Muscle of leg (tissue), 16 donors: ENCODE results near the gene PDZRN3. TPM values are rescaled to one million over a fixed set of nuclear protein-coding genes. Genes with fewer than 3 reads are reported as not detected.

Experiments used
- DNase-seq: peaks from one replicate; pipeline ENCODE4 v3.0.0; 2013
- H3K27ac ChIP-seq: one replicate; pipeline ENCODE4 v1.5.1; 2013; ENCODE audit warnings: mild to moderate bottlenecking, low read length, control low read depth
- H3K27me3 ChIP-seq: one replicate; pipeline ENCODE4 v1.6.1; 2013; ENCODE audit warnings: low read length; ENCODE audit not compliant: control insufficient read depth, insufficient read depth
- H3K36me3 ChIP-seq: one replicate; pipeline ENCODE4 v1.6.1; 2013; ENCODE audit warnings: low read length; ENCODE audit not compliant: control insufficient read depth, insufficient read depth
- H3K4me1 ChIP-seq: one replicate; pipeline ENCODE4 v1.6.1; 2013; ENCODE audit warnings: low read length; ENCODE audit not compliant: control insufficient read depth, insufficient read depth
- H3K4me3 ChIP-seq: one replicate; pipeline ENCODE4 v1.5.1; 2013; ENCODE audit warnings: low read length, control low read depth
- H3K9me3 ChIP-seq: replicated peaks from 2 replicates; pipeline ENCODE4 v1.6.1; 2013; ENCODE audit warnings: low read depth, low read length; ENCODE audit not compliant: control insufficient read depth
- WGBS: methylation state at CpG from one replicate; pipeline ENCODE4 v1.1.5; 2013; ENCODE audit warnings: missing lambda C conversion rate; ENCODE audit not compliant: insufficient coverage; 5-methylcytosine and 5-hydroxymethylcytosine counted together
- long read RNA-seq, 11 donors: transcript quantifications; one replicate each; lab custom pipeline, GENCODE V29; 2026
- polyA plus RNA-seq, 8 donors: library from polyadenylated mRNA; unstranded; fragments of 120-200 nt; gene quantifications; one replicate each; pipeline versions ENCODE4 v1.2.1 to v1.2.3, GENCODE V29; 2013; ENCODE audit warnings: inconsistent platforms in 1 of 8, low replicate concordance in 1 of 8; ENCODE audit not compliant: insufficient read length in 8 of 8, insufficient read depth in 1 of 8
- total RNA-seq: library from RNA; stranded (reverse); fragments of 120-200 nt; gene quantifications from one replicate; pipeline ENCODE4 v1.2.4, GENCODE V29; 2013

PDZRN3 gene
- total RNA-seq: 57.1 TPM
- polyA plus RNA-seq: 10 to 100 TPM; 65.3 to 96.4 (median 81.4) TPM
- long read RNA-seq, donor 1, full-length matches to known transcripts: 4 of 4 reads
- long read RNA-seq, donor 1, partial matches to known transcripts: 0 of 4 reads
- long read RNA-seq, donor 1, other reads (novel, unspliced or antisense): 0 of 4 reads
- long read RNA-seq, donor 2: 0 reads
- long read RNA-seq, donor 3, full-length matches to known transcripts: 30 of 36 reads
- long read RNA-seq, donor 3, partial matches to known transcripts: 6 of 36 reads
- long read RNA-seq, donor 3, other reads (novel, unspliced or antisense): 0 of 36 reads
- long read RNA-seq, donor 4, full-length matches to known transcripts: 12 of 17 reads
- long read RNA-seq, donor 4, partial matches to known transcripts: 5 of 17 reads
- long read RNA-seq, donor 4, other reads (novel, unspliced or antisense): 0 of 17 reads
- long read RNA-seq, donor 5, full-length matches to known transcripts: 23 of 28 reads
- long read RNA-seq, donor 5, partial matches to known transcripts: 5 of 28 reads
- long read RNA-seq, donor 5, other reads (novel, unspliced or antisense): 0 of 28 reads
- long read RNA-seq, donor 6, full-length matches to known transcripts: 20 of 25 reads
- long read RNA-seq, donor 6, partial matches to known transcripts: 5 of 25 reads
- long read RNA-seq, donor 6, other reads (novel, unspliced or antisense): 0 of 25 reads
- long read RNA-seq, donor 7, full-length matches to known transcripts: 16 of 16 reads
- long read RNA-seq, donor 7, partial matches to known transcripts: 0 of 16 reads
- long read RNA-seq, donor 7, other reads (novel, unspliced or antisense): 0 of 16 reads
- long read RNA-seq, donor 8, full-length matches to known transcripts: 3 of 16 reads
- long read RNA-seq, donor 8, partial matches to known transcripts: 13 of 16 reads
- long read RNA-seq, donor 8, other reads (novel, unspliced or antisense): 0 of 16 reads
- long read RNA-seq, donor 9, full-length matches to known transcripts: 13 of 18 reads
- long read RNA-seq, donor 9, partial matches to known transcripts: 5 of 18 reads
- long read RNA-seq, donor 9, other reads (novel, unspliced or antisense): 0 of 18 reads
- long read RNA-seq, donor 10, full-length matches to known transcripts: 17 of 17 reads
- long read RNA-seq, donor 10, partial matches to known transcripts: 0 of 17 reads
- long read RNA-seq, donor 10, other reads (novel, unspliced or antisense): 0 of 17 reads
- long read RNA-seq, donor 11, full-length matches to known transcripts: 9 of 14 reads
- long read RNA-seq, donor 11, partial matches to known transcripts: 5 of 14 reads
- long read RNA-seq, donor 11, other reads (novel, unspliced or antisense): 0 of 14 reads

GRCh38 chr3:73624821-73625665 lies at the start of gene PDZRN3:
Gene PDZRN3 (minus strand): TSS chr3:73624941.
- peaks cover 38% of the 10 kb centered on the region for H3K4me1 ChIP-seq
- 1% methylated on average over 48 of the region's 55 CpGs for WGBS
- no peaks in the 10 kb centered on the region for H3K9me3 ChIP-seq
- H3K36me3 ChIP-seq: peaks cover 2% of the 10 kb centered on the region
- H3K4me3 ChIP-seq: peak within 1 kb of the TSS; percentile 74
- H3K27me3 ChIP-seq: peaks cover 6% of the 10 kb centered on the region
- H3K27ac ChIP-seq: peak within 1 kb of the TSS; percentile 88
- DNase-seq: peak; percentile 97

- H3K27me3 ChIP-seq: no peaks in the 10 kb centered on the region
- H3K36me3 ChIP-seq: no peaks in the 10 kb centered on the region
- no peak overlapping the region for H3K4me3 ChIP-seq
- DNase-seq: peak; percentile 31
- 50% methylated on average over 1 of the region's 5 CpGs for WGBS
- H3K27ac ChIP-seq: no peak overlapping the region
- no peaks in the 10 kb centered on the region for H3K4me1 ChIP-seq
- no peaks in the 10 kb centered on the region for H3K9me3 ChIP-seq
Measured at GRCh38 chr3:73674280-73674679, 49.5 kb upstream of the PDZRN3 start.

GRCh38 chr3:73669260-73669659 lies 44.5 kb upstream of the PDZRN3 start:
- Histone ChIP-seq H3K36me3 (no peaks in the 10 kb centered on the region), H3K4me3 (no peak overlapping the region), H3K9me3 (no peaks in the 10 kb centered on the region), H3K27ac (no peak overlapping the region), H3K4me1 (no peaks in the 10 kb centered on the region), H3K27me3 (no peaks in the 10 kb centered on the region)
- DNase-seq: peak; percentile 26
- no CpG with 5 or more reads among the region's 3 CpGs for WGBS

GRCh38 chr3:73668391-73668790 lies 43.6 kb upstream of the PDZRN3 start:
- no CpG with 5 or more reads among the region's 1 CpG for WGBS
- no peaks in the 10 kb centered on the region for H3K27me3 ChIP-seq
- no peak overlapping the region for H3K27ac ChIP-seq
- H3K36me3 ChIP-seq: no peaks in the 10 kb centered on the region
- H3K4me3 ChIP-seq: no peak overlapping the region
- H3K9me3 ChIP-seq: no peaks in the 10 kb centered on the region
- DNase-seq: no peak
- no peaks in the 10 kb centered on the region for H3K4me1 ChIP-seq

- WGBS: 81% methylated on average over 2 of the region's 3 CpGs
Measured at GRCh38 chr3:73667889-73668288, 43.1 kb upstream of the PDZRN3 start.

GRCh38 chr3:73665286-73665685 lies 40.5 kb upstream of the PDZRN3 start:
- WGBS: 14% methylated on average over 1 of the region's 2 CpGs
- Histone ChIP-seq H3K27ac (no peak overlapping the region), H3K4me3 (no peak overlapping the region)

More at GRCh38 chr3:73667889-73668288, 43.1 kb upstream of the PDZRN3 start:
- Histone ChIP-seq H3K4me3 (no peak overlapping the region), H3K27me3 (no peaks in the 10 kb centered on the region), H3K4me1 (no peaks in the 10 kb centered on the region), H3K36me3 (no peaks in the 10 kb centered on the region), H3K27ac (no peak overlapping the region), H3K9me3 (no peaks in the 10 kb centered on the region)
- no peak for DNase-seq

GRCh38 chr3:73664389-73664788 lies 39.6 kb upstream of the PDZRN3 start:
- Histone ChIP-seq H3K4me1 (no peaks in the 10 kb centered on the region), H3K4me3 (no peak overlapping the region), H3K9me3 (no peaks in the 10 kb centered on the region), H3K36me3 (no peaks in the 10 kb centered on the region), H3K27ac (no peak overlapping the region), H3K27me3 (no peaks in the 10 kb centered on the region)
- WGBS: 34% methylated on average over 3 of the region's 4 CpGs
- DNase-seq: no peak

More at GRCh38 chr3:73665286-73665685, 40.5 kb upstream of the PDZRN3 start:
- no peak for DNase-seq
- H3K27me3 ChIP-seq: no peaks in the 10 kb centered on the region
- no peaks in the 10 kb centered on the region for H3K36me3 ChIP-seq
- H3K9me3 ChIP-seq: no peaks in the 10 kb centered on the region
- no peaks in the 10 kb centered on the region for H3K4me1 ChIP-seq

- Histone ChIP-seq H3K9me3 (no peaks in the 10 kb centered on the region), H3K27me3 (no peaks in the 10 kb centered on the region), H3K4me1 (no peaks in the 10 kb centered on the region), H3K4me3 (no peak overlapping the region), H3K27ac (no peak overlapping the region), H3K36me3 (no peaks in the 10 kb centered on the region)
- no peak for DNase-seq
- no CpG with 5 or more reads among the region's 3 CpGs for WGBS
Measured at GRCh38 chr3:73663495-73663894, 38.8 kb upstream of the PDZRN3 start.

- Histone ChIP-seq H3K4me3 (no peak overlapping the region), H3K36me3 (no peaks in the 10 kb centered on the region), H3K27me3 (no peaks in the 10 kb centered on the region), H3K4me1 (no peaks in the 10 kb centered on the region), H3K9me3 (no peaks in the 10 kb centered on the region), H3K27ac (no peak overlapping the region)
- no peak for DNase-seq
Measured at GRCh38 chr3:73661265-73661664, 36.5 kb upstream of the PDZRN3 start.
